NCI-H748 (cell line): ENCODE results near the gene KCTD17.
"Not testable (repeated sequence)": the region's sequence is repeated elsewhere in the genome, so short reads cannot be mapped to it uniquely, and the experiment has no call there.

Experiments used
- DNase-seq: peaks from one replicate; lab custom pipeline; 2025; ENCODE audit not compliant: unreplicated experiment; lab: John Stamatoyannopoulos, UW

The KCTD17 gene

GRCh38 chr22:37059876-37060449, 8.4 kb downstream of the KCTD17 start:
- DNase-seq, result no peak

GRCh38 chr22:37060801-37061610, 9.5 kb downstream of the KCTD17 start:
- no peak for DNase-seq

GRCh38 chr22:37061611-37062375, 10.3 kb downstream of the KCTD17 start:
- no peak for DNase-seq

GRCh38 chr22:37062376-37062675, 10.8 kb downstream of the KCTD17 start:
- no peak for DNase-seq

GRCh38 chr22:37062702-37063381, 11.3 kb downstream of the KCTD17 start:
- no peak for DNase-seq

GRCh38 chr22:37063431-37064420, 12.2 kb downstream of the KCTD17 start:
- peak; percentile 51 for DNase-seq

- no peak for DNase-seq
Measured at GRCh38 chr22:37064553-37064952, 13.0 kb downstream of the KCTD17 start.

GRCh38 chr22:37065180-37065579, 13.6 kb downstream of the KCTD17 start:
- peak; percentile 33 for DNase-seq

GRCh38 chr22:37065961-37066360, 14.4 kb downstream of the KCTD17 start:
- no peak for DNase-seq

GRCh38 chr22:37067428-37067827, 15.9 kb downstream of the KCTD17 start:
- DNase-seq, result no peak

GRCh38 chr22:37068859-37069258, 17.3 kb downstream of the KCTD17 start:
- DNase-seq, result peak; percentile 29

- DNase-seq, result no peak
Measured at GRCh38 chr22:37069319-37069718, 17.8 kb downstream of the KCTD17 start.

GRCh38 chr22:37069719-37070118, 18.2 kb downstream of the KCTD17 start:
- DNase-seq, result no peak

GRCh38 chr22:37070334-37070733, 18.8 kb downstream of the KCTD17 start:
- DNase-seq, result no peak

- no peak for DNase-seq
Measured at GRCh38 chr22:37070744-37071143, 19.2 kb downstream of the KCTD17 start.

GRCh38 chr22:37071850-37072592, 20.5 kb downstream of the KCTD17 start:
- DNase-seq, result not testable (repeated sequence)

- no peak for DNase-seq
Measured at GRCh38 chr22:37072673-37073072, 21.1 kb downstream of the KCTD17 start.

GRCh38 chr22:37074537-37074936, 23.0 kb downstream of the KCTD17 start:
- peak; percentile 33 for DNase-seq

- no peak for DNase-seq
Measured at GRCh38 chr22:37075046-37075445, 23.5 kb downstream of the KCTD17 start.
